GM12878 (cell line): ENCODE data around the gene ABCA2. TPM values are rescaled to one million over a fixed set of nuclear protein-coding genes. Genes with fewer than 3 reads are reported as not detected.

Experiments
- ATAC-seq: fragments of 200-7000 bp; cut with Tn5 transposase; 3 replicates; pipeline ENCODE4 v1.9.1; 2020; ENCODE audit warnings: mild to moderate bottlenecking, moderate library complexity
- BruUV-seq: library from RNA; stranded (reverse); fragments of 400-500 nt; replicated peaks from 2 replicates; lab custom pipeline; 2021; lab: Mats Ljungman, UMichigan
- CTCF ChIA-PET: fragments of 300-600 bp; sonication (Branson Sonifier 250); formaldehyde crosslinking; extraction: SDS; loops from one replicate; lab custom pipeline; 2021; ENCODE audit warnings: inconsistent platforms; lab: Yijun Ruan, JAX
- POLR2A ChIA-PET: fragments of 350-600 bp; formaldehyde crosslinking; extraction: SDS; loops from one replicate; lab custom pipeline; 2021; ENCODE audit warnings: inconsistent platforms; lab: Charles Lee
- RAD21 ChIA-PET: fragments of 300-600 bp; sonication (Branson Sonifier 250); formaldehyde crosslinking; loops from one replicate; lab custom pipeline; 2023; ENCODE audit warnings: antibody characterized with exemption; ENCODE audit not compliant: unreplicated experiment; lab: Charles Lee
- SMC1A ChIA-PET: fragments of 300-600 bp; sonication (Branson Sonifier 250); formaldehyde crosslinking; loops from one replicate; lab custom pipeline; 2023; ENCODE audit not compliant: unreplicated experiment, uncharacterized antibody; lab: Charles Lee
- DNase-seq: peaks from one replicate; pipeline ENCODE4 v3.0.0-alpha.2; 2011; ENCODE audit warnings: low read depth, low spot score
- FAIRE-seq: peaks from 3 replicates; lab custom pipeline; 2011; peaks lifted over from hg19 to GRCh38; lab: Jason Lieb, UNC
- H2AFZ ChIP-seq: 2 replicates; pipeline ENCODE4 v1.6.0; 2011; ENCODE audit warnings: low read depth, low read length, control low read depth; ENCODE audit not compliant: control insufficient read depth
- H3K27ac ChIP-seq: 2 replicates; pipeline ENCODE4 v1.5.1; 2011; ENCODE audit warnings: control low read depth; ENCODE audit not compliant: control insufficient read depth, insufficient read depth
- H3K27me3 ChIP-seq, 2 experiments: replicated peaks in 1 of 2; 2 replicates each; pipeline versions ENCODE4 v1.6.0 to v1.6.1; 2011; ENCODE audit warnings: low read length in 1 of 2; ENCODE audit not compliant: control insufficient read depth in 2 of 2, insufficient read depth in 2 of 2
- H3K36me3 ChIP-seq, 2 experiments: 2 replicates each; pipeline ENCODE4 v1.5.1; 2011; ENCODE audit warnings: low read length in 1 of 2; ENCODE audit not compliant: control insufficient read depth in 2 of 2, insufficient read depth in 2 of 2
- H3K4me1 ChIP-seq: 2 replicates; pipeline ENCODE4 v1.6.1; 2011; ENCODE audit warnings: mild to moderate bottlenecking, low read length, moderate library complexity, mixed read lengths; ENCODE audit not compliant: control insufficient read depth, insufficient read depth
- H3K4me2 ChIP-seq: 2 replicates; pipeline ENCODE4 v1.6.0; 2011; ENCODE audit warnings: control low read depth; ENCODE audit not compliant: control insufficient read depth, insufficient read depth
- H3K4me3 ChIP-seq: fragments of 200-600 bp; sonication (generic); 2 replicates; pipeline ENCODE4 v1.5.1; 2016
- H3K79me2 ChIP-seq: 2 replicates; pipeline ENCODE4 v1.6.0; 2011; ENCODE audit warnings: low read length; ENCODE audit not compliant: control insufficient read depth, insufficient read depth
- H3K9ac ChIP-seq: 2 replicates; pipeline ENCODE4 v1.8.0; 2011; ENCODE audit warnings: low read length, control low read depth, mixed read lengths; ENCODE audit not compliant: control insufficient read depth, insufficient read depth
- H3K9me3 ChIP-seq: replicated peaks from 3 replicates; pipeline ENCODE4 v1.5.1; 2011; ENCODE audit warnings: mild to moderate bottlenecking, low read length; ENCODE audit not compliant: control insufficient read depth, insufficient read depth
- H4K20me1 ChIP-seq: 2 replicates; pipeline ENCODE4 v1.6.0; 2011; ENCODE audit not compliant: control insufficient read depth, insufficient read depth
- FOXK2 ChIP-seq: fragments of 450-650 bp; IDR thresholded peaks from 2 replicates; pipeline ENCODE4 v1.6.1; 2017; ENCODE audit warnings: mild to moderate bottlenecking, moderate library complexity
- HCFC1 ChIP-seq: fragments of 150-350 bp; IDR thresholded peaks from 2 replicates; pipeline ENCODE4 v1.6.1; 2014; ENCODE audit warnings: low read length
- KAT2A ChIP-seq: conservative IDR thresholded peaks from 2 replicates; pipeline ENCODE4 v1.6.1; 2011; ENCODE audit warnings: low read depth, low read length; ENCODE audit not compliant: control insufficient read depth
- MEF2B ChIP-seq: fragments of 450-650 bp; IDR thresholded peaks from 2 replicates; pipeline ENCODE4 v1.6.1; 2018; ENCODE audit warnings: mild to moderate bottlenecking, moderate library complexity; ENCODE audit not compliant: partially characterized antibody, poor library complexity, severe bottlenecking
- SIN3A ChIP-seq: IDR thresholded peaks from 2 replicates; pipeline ENCODE4 v1.6.1; 2012; ENCODE audit warnings: low read depth, low read length, improper control_type of control experiment
- SP1 ChIP-seq: IDR thresholded peaks from one replicate; pipeline ENCODE4 v1.6.1; 2011; ENCODE audit warnings: low read depth, low read length
- WGBS: methylation state at CpG from one replicate; pipeline ENCODE4 v1.1.6; 2016; ENCODE audit warnings: low lambda C conversion rate; ENCODE audit not compliant: insufficient replicate concordance, insufficient coverage; ENCODE audit errors: missing lambda C conversion rate; 5-methylcytosine and 5-hydroxymethylcytosine counted together
- in situ Hi-C: fragments of 300-500 bp; cut with MboI; formaldehyde crosslinking; loops from 9 replicates; pipeline ENCODE4 v1.14.3; 2018; ENCODE audit warnings: mixed read lengths
- intact Hi-C: fragments of 100-400 bp; cut with micrococcal nuclease; formaldehyde crosslinking; loops from one replicate; pipeline ENCODE4 v1.14.2; 2022; ENCODE audit not compliant: unreplicated experiment
- polyA plus RNA-seq, 11 experiments: library from polyadenylated mRNA; depleted of rRNA in 4 of 11; unstranded in 6 of 11; stranded (reverse) in 5 of 11; fragments of >200 nt; fragmentation: Nextera tagmentation in 4 of 11; fragmentation: Illumina TruSeq in 1 of 11; extraction: Ambion mirVana in 4 of 11; extraction: Trizol in 1 of 11; gene quantifications; 1 replicate in 1 of 11; 2 replicates in 10 of 11; pipeline versions ENCODE4 v1.2.1 to v1.2.3, GENCODE V29; 2011 to 2016; ENCODE audit warnings: inconsistent platforms in 2 of 11, missing spikeins in 2 of 11, low read depth in 1 of 11
- total RNA-seq, 4 experiments: library from RNA; depleted of rRNA in 3 of 4; stranded (reverse); fragments of >200 nt in 3 of 4; fragmentation: Illumina TruSeq in 1 of 4; extraction: Trizol in 1 of 4; gene quantifications; 2 replicates each; pipeline versions ENCODE4 v1.2.1 to v1.2.3, GENCODE V29; 2013 to 2021
- TF ChIP-seq, protein P1 (sequence below): IDR thresholded peaks from 2 replicates; pipeline ENCODE4 v1.6.1; 2012; ENCODE audit warnings: low read depth, low read length, improper control_type of control experiment
- TF ChIP-seq, protein P2 (sequence below): fragments of 450-650 bp; IDR thresholded peaks from 2 replicates; pipeline ENCODE4 v1.6.1; 2017; ENCODE audit warnings: mild to moderate bottlenecking, low read depth, inconsistent platforms; ENCODE audit not compliant: poor library complexity, severe bottlenecking

Gene ABCA2
- total and polyA plus RNA-seq, 10 of the 15 experiments (the other 5 are each of a cell fraction or from before 2014, with no cell fraction given), result 0.13 to 2.6 (median 0.71) TPM; not detected in 2

DNA sequence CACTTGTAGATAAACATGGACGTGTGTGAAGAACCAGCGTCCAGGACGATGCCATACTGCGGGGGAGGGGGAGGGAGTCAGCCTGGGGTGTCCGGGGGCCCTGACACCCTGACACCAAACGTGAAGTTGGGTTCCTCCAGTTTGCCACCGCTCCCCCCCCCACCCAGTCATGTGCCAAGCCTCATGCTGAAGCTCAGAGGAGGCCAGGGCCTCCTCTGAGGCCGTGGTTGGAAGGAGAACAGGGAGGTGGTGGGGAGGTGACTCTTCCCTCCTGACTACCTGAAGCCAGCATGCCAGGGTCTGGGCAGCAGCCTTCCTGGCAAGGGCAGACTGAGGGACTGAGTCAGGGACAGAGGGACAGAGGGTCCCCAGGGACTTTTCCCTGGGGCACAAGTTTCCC, 24.3 kb upstream of the ABCA2 start:
- Histone ChIP-seq H2AFZ (no peak overlapping the region), H4K20me1 (no peaks in the 10 kb centered on the region), H3K27ac (no peak overlapping the region)
- DNase-seq, result no peak
- TF ChIP-seq, protein P1, sequence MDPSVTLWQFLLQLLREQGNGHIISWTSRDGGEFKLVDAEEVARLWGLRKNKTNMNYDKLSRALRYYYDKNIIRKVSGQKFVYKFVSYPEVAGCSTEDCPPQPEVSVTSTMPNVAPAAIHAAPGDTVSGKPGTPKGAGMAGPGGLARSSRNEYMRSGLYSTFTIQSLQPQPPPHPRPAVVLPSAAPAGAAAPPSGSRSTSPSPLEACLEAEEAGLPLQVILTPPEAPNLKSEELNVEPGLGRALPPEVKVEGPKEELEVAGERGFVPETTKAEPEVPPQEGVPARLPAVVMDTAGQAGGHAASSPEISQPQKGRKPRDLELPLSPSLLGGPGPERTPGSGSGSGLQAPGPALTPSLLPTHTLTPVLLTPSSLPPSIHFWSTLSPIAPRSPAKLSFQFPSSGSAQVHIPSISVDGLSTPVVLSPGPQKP, result no peak
- peak; percentile 41 for TF ChIP-seq MEF2B
- TF ChIP-seq, all 136 proteins: peak for 1
- Histone ChIP-seq H3K9me3 (no peaks in the 10 kb centered on the region), H3K4me1 (no peaks in the 10 kb centered on the region), H3K4me2 (no peak overlapping the region), H3K36me3 (no peaks in the 10 kb centered on the region), H3K27me3 (peaks cover 11 to 16% of the 10 kb centered on the region in 2 experiments; a peak in 3 of 4 replicates), H3K9ac (no peak overlapping the region), H3K4me3 (no peak overlapping the region), H3K79me2 (no peaks in the 10 kb centered on the region)
- in situ Hi-C loops (no loop called here), intact Hi-C loops (no loop called here)
- POLR2A ChIA-PET, result interaction anchor here (0.6 kb wide), 1 partner anchor 31 kb away, joined by 4 read pairs; no protein-coding TSS in a partner anchor
- WGBS, result 45% methylated on average over 8 of the region's 8 CpGs
- RAD21 ChIA-PET, result no interaction called here
- FAIRE-seq (no peak), ATAC-seq (no peak)
- no TSS peak for BruUV-seq
- CTCF ChIA-PET, result interaction anchor here (0.6 to 1.5 kb wide), 4 partner anchors 12 to 52 kb away, joined by 3 to 6 read pairs (median 4); no protein-coding TSS in a partner anchor
- SMC1A ChIA-PET, result no interaction called here

DNA sequence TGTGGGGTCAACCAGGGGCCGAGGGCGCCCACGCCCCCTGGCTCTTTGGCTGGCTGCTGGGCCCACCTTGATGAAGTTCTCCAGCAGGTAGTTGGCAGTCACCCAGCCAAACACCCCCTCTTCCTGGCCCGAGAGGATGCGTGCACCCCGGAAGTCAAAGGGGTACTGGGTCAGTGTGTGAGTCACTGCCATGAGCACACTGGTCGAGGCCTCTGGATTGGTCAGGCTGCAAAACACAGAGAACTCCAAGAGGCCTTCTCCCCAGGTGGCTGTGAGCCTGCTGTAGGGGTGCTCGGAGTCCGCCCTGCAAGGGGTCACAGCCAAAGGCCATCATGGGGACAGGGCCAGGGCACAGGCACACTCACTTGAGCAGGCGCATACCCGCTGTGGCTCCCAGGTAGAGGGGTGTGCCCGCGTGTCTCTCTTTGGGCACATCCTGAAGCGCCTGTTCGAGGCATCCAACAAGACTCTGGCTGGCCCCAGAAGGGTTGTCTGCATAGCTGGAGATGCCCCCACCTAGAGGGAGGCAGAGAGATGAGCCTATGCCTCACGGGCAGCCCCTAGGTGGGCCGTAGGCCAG, 23.2 kb upstream of the ABCA2 start:
- Histone ChIP-seq H3K4me2 (no peak overlapping the region), H3K79me2 (no peaks in the 10 kb centered on the region), H3K9me3 (no peaks in the 10 kb centered on the region), H4K20me1 (no peaks in the 10 kb centered on the region), H3K4me1 (no peaks in the 10 kb centered on the region), H3K27ac (no peak overlapping the region), H3K9ac (no peak overlapping the region), H3K27me3 (peaks cover 11 to 18% of the 10 kb centered on the region in 2 experiments; a peak in 3 of 4 replicates), H2AFZ (no peak overlapping the region), H3K36me3 (no peaks in the 10 kb centered on the region), H3K4me3 (no peak overlapping the region)
- intact Hi-C loops (no loop called here), in situ Hi-C loops (no loop called here)
- ChIA-PET RAD21 (no interaction called here), SMC1A (no interaction called here), POLR2A (no interaction called here), CTCF (no interaction called here)
- BruUV-seq, result no TSS peak
- ATAC-seq, result no peak
- DNase-seq, result no peak
- no peak for FAIRE-seq
- WGBS, result 54% methylated on average over 17 of the region's 17 CpGs
- TF ChIP-seq SIN3A, result no peak
- no peak for TF ChIP-seq SP1
- TF ChIP-seq, protein P2, sequence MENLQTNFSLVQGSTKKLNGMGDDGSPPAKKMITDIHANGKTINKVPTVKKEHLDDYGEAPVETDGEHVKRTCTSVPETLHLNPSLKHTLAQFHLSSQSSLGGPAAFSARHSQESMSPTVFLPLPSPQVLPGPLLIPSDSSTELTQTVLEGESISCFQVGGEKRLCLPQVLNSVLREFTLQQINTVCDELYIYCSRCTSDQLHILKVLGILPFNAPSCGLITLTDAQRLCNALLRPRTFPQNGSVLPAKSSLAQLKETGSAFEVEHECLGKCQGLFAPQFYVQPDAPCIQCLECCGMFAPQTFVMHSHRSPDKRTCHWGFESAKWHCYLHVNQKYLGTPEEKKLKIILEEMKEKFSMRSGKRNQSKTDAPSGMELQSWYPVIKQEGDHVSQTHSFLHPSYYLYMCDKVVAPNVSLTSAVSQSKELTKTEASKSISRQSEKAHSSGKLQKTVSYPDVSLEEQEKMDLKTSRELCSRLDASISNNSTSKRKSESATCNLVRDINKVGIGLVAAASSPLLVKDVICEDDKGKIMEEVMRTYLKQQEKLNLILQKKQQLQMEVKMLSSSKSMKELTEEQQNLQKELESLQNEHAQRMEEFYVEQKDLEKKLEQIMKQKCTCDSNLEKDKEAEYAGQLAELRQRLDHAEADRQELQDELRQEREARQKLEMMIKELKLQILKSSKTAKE, result no peak
- TF ChIP-seq HCFC1, result no peak
- TF ChIP-seq KAT2A, result no peak
- TF ChIP-seq FOXK2, result no peak
